DMS53 (cell line): Measurements from ENCODE around the gene FAM229B.

Experiments
- DNase-seq: peaks from one replicate; lab custom pipeline; 2025; lab: John Stamatoyannopoulos, UW

Gene FAM229B

GRCh38 chr6:112144145-112144926 is 56.9 kb downstream of the FAM229B start:
- peak; percentile 83 for DNase-seq

DNA sequence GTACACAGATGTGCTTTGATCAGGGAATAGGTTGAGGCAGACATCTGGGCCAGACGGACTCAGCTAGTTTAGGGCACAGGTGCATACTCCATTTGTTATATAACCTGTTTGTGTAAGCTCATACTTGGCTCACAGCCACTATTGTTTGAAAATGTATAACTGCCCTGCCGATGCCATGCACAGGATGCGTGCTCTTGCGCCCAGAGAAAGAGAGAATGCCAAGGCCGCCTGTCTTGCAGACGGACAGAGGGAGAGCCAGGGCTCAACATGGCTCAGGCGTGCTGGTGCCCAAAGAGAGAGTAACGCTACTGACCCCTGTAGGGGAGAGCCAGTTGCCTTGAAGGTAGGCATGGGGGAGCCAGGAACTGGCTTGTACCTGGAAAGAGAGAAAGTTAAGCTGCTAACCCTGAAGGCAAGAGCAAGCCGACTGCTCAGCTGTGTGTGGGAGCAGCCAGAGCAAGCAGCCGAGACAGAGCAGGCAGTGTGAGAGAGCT is 57.7 kb downstream of the FAM229B start:
- peak; percentile 82 for DNase-seq

DNA sequence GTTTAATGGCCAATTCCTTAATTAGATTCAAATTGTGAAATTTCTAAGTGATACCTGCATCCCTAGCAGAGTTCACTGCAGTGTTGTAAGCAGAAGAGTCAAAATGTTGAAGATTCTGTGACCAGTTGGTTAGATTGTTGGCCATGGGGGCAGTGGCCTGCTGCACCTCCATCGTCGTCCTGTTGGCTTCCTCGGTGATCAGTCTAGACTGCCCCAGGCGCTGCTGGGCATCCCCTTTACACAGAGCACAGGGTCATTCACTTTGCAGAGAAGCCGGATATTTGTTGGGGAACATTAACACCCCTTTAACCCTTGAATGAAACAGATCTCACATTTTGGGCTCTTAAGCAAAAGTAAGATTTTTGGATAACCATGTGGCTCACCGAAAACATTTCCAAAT is 60.7 kb downstream of the FAM229B start:
- no peak for DNase-seq

DNA sequence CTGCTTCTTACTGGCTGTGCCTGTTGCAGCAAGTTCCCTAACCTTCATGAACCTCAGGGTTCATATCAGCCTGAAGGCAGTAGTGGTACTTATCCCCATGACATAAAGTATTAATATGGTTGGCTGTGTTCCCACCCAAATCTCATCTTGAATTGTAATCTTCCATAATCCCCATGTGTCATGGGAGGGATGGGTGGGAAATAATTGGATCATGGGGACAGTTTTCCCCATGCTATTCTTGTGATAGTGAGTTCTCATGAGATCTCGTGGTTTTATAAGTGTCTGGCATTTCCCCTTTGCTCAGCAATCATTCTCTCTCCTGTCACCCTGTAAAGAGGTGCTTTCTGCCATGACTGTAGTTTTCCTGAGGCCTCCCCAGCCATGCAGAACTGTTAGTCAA is 61.8 kb downstream of the FAM229B start:
- DNase-seq: no peak

- DNase-seq: peak; percentile 36
Observed at GRCh38 chr6:112149719-112150263, 62.4 kb downstream of the FAM229B start.

DNA sequence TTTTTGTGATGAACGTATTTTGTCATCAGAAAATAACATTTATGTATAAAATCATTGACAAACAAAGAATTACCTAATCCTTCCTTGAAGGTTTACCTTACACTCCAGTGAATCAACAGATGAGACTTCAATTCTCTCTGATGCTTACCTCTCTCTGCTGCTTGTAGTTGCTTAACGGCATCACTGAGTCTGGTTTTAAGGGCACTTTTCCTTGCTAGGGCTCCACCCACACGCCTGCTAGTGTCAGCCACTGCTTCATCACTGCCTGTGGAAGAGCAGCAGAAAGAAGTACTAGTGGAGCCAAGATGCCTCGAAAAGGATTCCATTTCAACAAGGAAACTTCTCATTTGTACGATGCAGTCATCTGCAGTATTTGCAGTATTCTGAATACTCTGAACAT is 63.0 kb downstream of the FAM229B start:
- peak; percentile 64 for DNase-seq
